Natural killer cell treated with Interleukin-12 subunit alpha and Interleukin-12 subunit beta and Interleukin-15 and Interleukin-18, amount 100 ng/mL, for 72 hours (primary cell): Measurements from ENCODE around the gene CNKSR3. TPM values are rescaled to one million over a fixed set of nuclear protein-coding genes. Genes with fewer than 3 reads are reported as not detected.
A peak's percentile ranks its signal among the peaks of the same experiment; 100 is the strongest.
"Not testable (repeated sequence)": the region's sequence is repeated elsewhere in the genome, so short reads cannot be mapped to it uniquely, and the experiment has no call there.

Source experiments
- ATAC-seq, 2 donors: fragments of 150-1000 bp; cut with Tn5 transposase in 1 of 2; sonication (Bioruptor Pico), chemical (Tn5 transposase) in 1 of 2; 2 replicates each; pipeline ENCODE4 v1.10.0; 2021
- DNase-seq: peaks from one replicate; pipeline ENCODE4 v3.0.0; 2022; ENCODE audit warnings: low spot score
- H3K27ac Mint-ChIP-seq, 2 donors: 1 replicate in 1 of 2; 2 replicates in 1 of 2; pipeline ENCODE4 v1.8.0; 2022; ENCODE audit warnings: mixed read lengths in 2 of 2, mild to moderate bottlenecking in 1 of 2, moderate library complexity in 1 of 2
- H3K27me3 Mint-ChIP-seq, 2 donors: 1 replicate in 1 of 2; 2 replicates in 1 of 2; pipeline ENCODE4 v1.8.0; 2022; ENCODE audit warnings: mixed read lengths in 2 of 2
- H3K36me3 Mint-ChIP-seq: one replicate; pipeline ENCODE4 v1.8.0; 2022; ENCODE audit warnings: mixed read lengths
- H3K4me1 Mint-ChIP-seq, 2 donors: 1 replicate in 1 of 2; 2 replicates in 1 of 2; pipeline ENCODE4 v1.8.0; 2022; ENCODE audit warnings: low read depth in 2 of 2, mixed read lengths in 2 of 2, mild to moderate bottlenecking in 1 of 2
- H3K4me3 Mint-ChIP-seq: one replicate; pipeline ENCODE4 v1.8.0; 2022; ENCODE audit warnings: mixed read lengths
- H3K9me3 Mint-ChIP-seq: 2 replicates; pipeline ENCODE4 v1.8.0; 2022; ENCODE audit warnings: mixed read lengths
- total RNA-seq, 2 donors: library from RNA; stranded (reverse); gene quantifications; one replicate each; pipeline ENCODE4 v1.2.3, GENCODE V29; 2022

Gene CNKSR3
- total RNA-seq, 2 donors from 2014 or later: 0.20 TPM; not detected in 1

- DNase-seq (no peak), ATAC-seq (no peak)
- Mint-ChIP-seq H3K27me3 (peaks cover 27 to 33% of the 10 kb centered on the region in 2 donors), H3K4me1 (peaks cover 4 to 6% of the 10 kb centered on the region in 2 donors), H3K4me3 (no peak overlapping the region), H3K36me3 (no peaks in the 10 kb centered on the region), H3K27ac (no peak overlapping the region), H3K9me3 (no peaks in the 10 kb centered on the region)
Measured at GRCh38 chr6:154516276-154516675, 5.8 kb upstream of the CNKSR3 start.

GRCh38 chr6:154515826-154516225 is 5.3 kb upstream of the CNKSR3 start:
- Mint-ChIP-seq H3K36me3 (no peaks in the 10 kb centered on the region), H3K9me3 (no peaks in the 10 kb centered on the region), H3K4me1 (peaks cover 4 to 6% of the 10 kb centered on the region in 2 donors), H3K4me3 (no peak overlapping the region), H3K27ac (no peak overlapping the region), H3K27me3 (peaks cover 27 to 33% of the 10 kb centered on the region in 2 donors)
- DNase-seq (no peak), ATAC-seq (no peak)

DNA sequence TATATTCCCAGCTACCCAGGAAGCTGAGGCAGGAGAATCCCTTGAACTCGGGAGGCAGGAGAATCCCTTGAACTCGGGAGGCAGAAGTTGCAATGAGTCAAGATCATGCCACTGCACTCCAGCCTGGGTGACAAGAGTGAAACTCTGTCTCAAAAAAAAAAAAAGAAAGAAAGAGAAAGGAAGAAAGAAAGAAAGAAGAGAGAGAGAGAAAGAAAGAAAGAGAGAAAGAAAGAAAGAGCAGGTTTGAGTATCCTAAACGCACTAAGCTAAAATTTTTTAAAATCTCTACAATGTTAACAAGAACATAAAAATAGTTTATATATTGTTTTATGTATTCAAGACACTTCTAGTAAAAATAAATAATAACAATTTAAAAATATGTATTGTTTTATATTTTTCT is 4.6 kb upstream of the CNKSR3 start:
- H3K27ac Mint-ChIP-seq, H3K36me3 Mint-ChIP-seq, DNase-seq, H3K4me3 Mint-ChIP-seq, ATAC-seq, H3K4me1 Mint-ChIP-seq, H3K9me3 Mint-ChIP-seq: not testable (repeated sequence)
- peaks cover 27 to 32% of the 10 kb centered on the region in 2 donors for H3K27me3 Mint-ChIP-seq

GRCh38 chr6:154514481-154514880 is 4.0 kb upstream of the CNKSR3 start:
- DNase-seq (no peak), ATAC-seq (no peak)
- Mint-ChIP-seq H3K27me3 (peaks cover 22 to 26% of the 10 kb centered on the region in 2 donors), H3K27ac (no peak overlapping the region), H3K9me3 (no peaks in the 10 kb centered on the region), H3K4me3 (no peak overlapping the region), H3K4me1 (peaks cover 4 to 6% of the 10 kb centered on the region in 2 donors), H3K36me3 (no peaks in the 10 kb centered on the region)

DNA sequence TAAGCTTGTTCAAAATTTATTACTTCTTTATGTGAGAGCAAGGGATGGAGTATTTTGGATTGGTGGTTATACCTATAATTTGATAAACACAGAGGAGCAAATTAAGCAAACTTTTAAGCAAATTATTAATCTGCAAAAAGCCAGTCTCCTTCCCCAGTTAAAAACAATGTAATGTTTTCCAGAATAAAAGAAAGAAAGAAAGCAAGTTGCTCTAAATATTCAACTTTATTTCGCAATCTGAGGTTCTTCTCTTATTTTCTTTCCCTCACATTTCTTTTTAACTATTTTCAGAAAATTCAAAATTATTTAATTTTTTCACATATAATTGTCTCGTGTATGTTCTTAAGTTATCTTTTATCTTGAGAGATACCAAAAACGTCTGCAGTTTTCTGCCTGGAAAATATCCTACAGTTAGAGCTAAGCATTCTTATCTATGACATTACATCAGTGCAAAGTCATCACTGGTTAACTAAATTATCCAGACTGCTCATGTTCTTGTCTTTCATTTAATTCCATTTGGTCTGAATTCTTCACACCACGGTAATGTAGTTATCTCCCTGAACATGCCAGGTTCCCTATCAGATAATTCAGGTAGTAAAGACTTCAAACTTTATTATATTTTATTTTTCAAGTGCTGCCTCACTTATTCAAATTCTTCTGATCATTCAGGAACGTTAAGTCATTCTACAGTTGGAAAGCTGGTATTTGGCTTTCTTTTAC is 3.3 kb upstream of the CNKSR3 start:
- DNase-seq (no peak), ATAC-seq (no peak)
- H3K36me3 Mint-ChIP-seq: no peaks in the 10 kb centered on the region
- peaks cover 7 to 8% of the 10 kb centered on the region in 2 donors for H3K4me1 Mint-ChIP-seq
- H3K27me3 Mint-ChIP-seq: peaks cover 22 to 28% of the 10 kb centered on the region in 2 donors
- no peak overlapping the region for H3K27ac Mint-ChIP-seq
- H3K4me3 Mint-ChIP-seq: no peak overlapping the region
- H3K9me3 Mint-ChIP-seq: no peaks in the 10 kb centered on the region

- peaks cover 29 to 40% of the 10 kb centered on the region in 2 donors for H3K27me3 Mint-ChIP-seq
- H3K9me3 Mint-ChIP-seq: no peaks in the 10 kb centered on the region
- DNase-seq: no peak
- peaks cover 10% of the 10 kb centered on the region in 2 donors for H3K4me1 Mint-ChIP-seq
- ATAC-seq: no peak
- no peak overlapping the region for H3K27ac Mint-ChIP-seq
- no peaks in the 10 kb centered on the region for H3K36me3 Mint-ChIP-seq
- H3K4me3 Mint-ChIP-seq: no peak overlapping the region
Measured at GRCh38 chr6:154512201-154512600, 1.7 kb upstream of the CNKSR3 start.

GRCh38 chr6:154511791-154512190 is 1.3 kb upstream of the CNKSR3 start:
- no peak overlapping the region for H3K27ac Mint-ChIP-seq
- peaks cover 32 to 45% of the 10 kb centered on the region in 2 donors for H3K27me3 Mint-ChIP-seq
- H3K36me3 Mint-ChIP-seq: no peaks in the 10 kb centered on the region
- ATAC-seq: no peak
- H3K9me3 Mint-ChIP-seq: no peaks in the 10 kb centered on the region
- no peak for DNase-seq
- peaks cover 10% of the 10 kb centered on the region in 2 donors for H3K4me1 Mint-ChIP-seq
- H3K4me3 Mint-ChIP-seq: peak overlapping the region; percentile 21

GRCh38 chr6:154509421-154510143 is 903 bp downstream of the CNKSR3 start:
- ATAC-seq (peak; percentile 15 to 55), DNase-seq (no peak)
- Mint-ChIP-seq H3K27me3 (peaks cover 38 to 56% of the 10 kb centered on the region in 2 donors), H3K27ac (no peak overlapping the region), H3K9me3 (no peaks in the 10 kb centered on the region), H3K4me3 (no peak overlapping the region), H3K4me1 (peaks cover 10% of the 10 kb centered on the region in 2 donors), H3K36me3 (no peaks in the 10 kb centered on the region)

GRCh38 chr6:154508573-154509375 is 1.7 kb downstream of the CNKSR3 start:
- Mint-ChIP-seq H3K4me1 (peaks cover 10% of the 10 kb centered on the region in 2 donors), H3K9me3 (no peaks in the 10 kb centered on the region), H3K4me3 (peak overlapping the region; percentile 13), H3K27me3 (peaks cover 40 to 64% of the 10 kb centered on the region in 2 donors), H3K36me3 (no peaks in the 10 kb centered on the region), H3K27ac (no peak overlapping the region)
- DNase-seq (no peak), ATAC-seq (no peak)

DNA sequence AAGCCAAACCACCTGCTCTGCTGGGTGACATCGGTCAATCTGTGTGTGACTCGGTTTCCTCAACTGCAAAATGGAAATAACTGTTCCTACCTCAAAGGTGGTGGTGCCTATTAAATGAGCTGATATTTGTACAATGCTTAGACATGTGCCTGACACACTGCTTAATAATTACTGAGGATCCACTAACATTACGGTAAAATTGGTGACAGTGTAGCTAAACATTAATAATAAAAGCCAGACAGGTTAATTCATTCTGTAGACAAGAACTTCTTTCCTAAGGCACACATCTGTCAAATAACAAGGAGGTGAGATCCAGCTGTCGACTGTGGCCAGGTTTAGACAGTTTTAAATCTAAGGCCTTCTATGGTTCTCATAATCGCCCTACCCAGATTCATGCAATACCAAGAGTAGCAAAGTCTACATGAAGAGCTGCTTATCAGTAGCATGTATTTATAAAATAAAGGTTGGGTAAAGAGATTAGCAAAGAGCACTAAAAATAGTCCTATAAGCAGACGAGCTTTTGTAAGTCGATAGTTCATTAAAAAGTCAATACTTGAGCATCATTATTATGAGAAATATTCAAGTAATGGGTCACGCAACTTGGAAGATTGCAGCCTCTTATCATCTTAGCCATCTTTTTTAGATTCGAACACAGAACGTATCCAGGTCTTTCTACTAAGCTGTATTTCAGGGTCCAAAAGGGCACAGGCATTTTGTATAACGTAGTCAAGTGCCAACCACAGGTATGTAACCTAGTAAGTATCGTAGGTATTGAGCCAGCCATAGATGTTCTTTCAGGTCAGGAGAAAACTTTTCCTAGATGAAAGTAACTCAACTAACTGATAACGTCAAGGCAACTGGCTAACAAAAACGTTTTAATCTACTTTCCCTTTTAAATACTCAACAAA is 3.2 kb downstream of the CNKSR3 start:
- peaks cover 35 to 50% of the 10 kb centered on the region in 2 donors for H3K27me3 Mint-ChIP-seq
- H3K36me3 Mint-ChIP-seq: no peaks in the 10 kb centered on the region
- H3K4me1 Mint-ChIP-seq: peaks cover 10% of the 10 kb centered on the region in 2 donors
- no peak for DNase-seq
- no peak overlapping the region for H3K27ac Mint-ChIP-seq
- no peak for ATAC-seq
- no peaks in the 10 kb centered on the region for H3K9me3 Mint-ChIP-seq
- no peak overlapping the region for H3K4me3 Mint-ChIP-seq

DNA sequence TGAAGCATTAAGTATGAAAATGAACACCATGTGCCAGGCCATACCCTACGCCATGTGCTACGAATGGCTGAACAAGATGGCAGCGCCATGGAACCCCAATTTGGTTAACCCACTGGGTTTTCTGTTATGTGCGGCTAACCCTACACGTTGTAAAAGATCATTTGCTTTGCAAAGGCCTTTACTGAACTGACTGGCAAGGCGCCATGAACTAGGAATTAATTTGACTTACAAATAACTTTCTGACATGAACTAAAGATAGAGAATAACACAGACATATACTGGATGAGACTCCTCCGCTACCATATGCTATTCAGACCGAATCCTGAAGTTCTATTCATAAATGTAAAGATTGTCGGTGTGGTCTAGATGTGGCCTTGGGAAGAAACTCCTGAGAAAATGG is 3.9 kb downstream of the CNKSR3 start:
- H3K27me3 Mint-ChIP-seq: peaks cover 29 to 46% of the 10 kb centered on the region in 2 donors
- H3K4me1 Mint-ChIP-seq: peaks cover 6 to 8% of the 10 kb centered on the region in 2 donors

GRCh38 chr6:154506108-154506507 is 4.4 kb downstream of the CNKSR3 start:
- peaks cover 10 to 11% of the 10 kb centered on the region in 2 donors for H3K4me1 Mint-ChIP-seq
- H3K4me3 Mint-ChIP-seq: no peak overlapping the region
- H3K27ac Mint-ChIP-seq: no peak overlapping the region
- ATAC-seq (no peak), DNase-seq (no peak)
- H3K9me3 Mint-ChIP-seq: no peaks in the 10 kb centered on the region
- peaks cover 32 to 48% of the 10 kb centered on the region in 2 donors for H3K27me3 Mint-ChIP-seq
- no peaks in the 10 kb centered on the region for H3K36me3 Mint-ChIP-seq

More for the DNA sequence above, 3.9 kb downstream of the CNKSR3 start:
- H3K9me3 Mint-ChIP-seq: no peaks in the 10 kb centered on the region
- H3K27ac Mint-ChIP-seq: no peak overlapping the region
- H3K4me3 Mint-ChIP-seq: no peak overlapping the region
- DNase-seq (no peak), ATAC-seq (no peak)
- H3K36me3 Mint-ChIP-seq: no peaks in the 10 kb centered on the region
